ENCODE results near the gene ASTE1.
"Not testable (repeated sequence)": the region's sequence is repeated elsewhere in the genome, so short reads cannot be mapped to it uniquely, and the experiment has no call there.

Gene ASTE1

DNA sequence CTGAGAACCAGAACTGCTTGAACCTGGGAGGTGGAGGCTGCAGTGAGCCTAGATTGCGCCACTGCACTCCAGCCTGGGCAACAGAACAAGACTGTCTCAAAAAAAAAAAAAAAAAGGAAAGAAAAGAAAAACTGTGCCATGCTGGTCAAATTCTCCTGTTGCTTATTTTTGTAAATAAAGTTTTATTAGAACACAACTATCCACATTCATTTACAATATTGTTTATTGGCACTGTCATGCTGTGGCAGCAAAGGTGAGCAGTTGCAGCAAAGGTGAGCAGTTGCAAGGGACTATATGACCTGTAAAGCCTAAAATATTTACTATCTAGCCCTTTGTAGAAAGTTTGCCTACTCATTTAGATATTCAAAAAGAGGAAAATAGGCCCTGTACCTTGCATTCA, 18.3 kb downstream of the ASTE1 start:
- no peak for DNase-seq

- no peak for DNase-seq
Measured at GRCh38 chr3:131007782-131008181, 18.8 kb downstream of the ASTE1 start.

- DNase-seq: no peak
Measured at GRCh38 chr3:131007256-131007655, 19.4 kb downstream of the ASTE1 start.

DNA sequence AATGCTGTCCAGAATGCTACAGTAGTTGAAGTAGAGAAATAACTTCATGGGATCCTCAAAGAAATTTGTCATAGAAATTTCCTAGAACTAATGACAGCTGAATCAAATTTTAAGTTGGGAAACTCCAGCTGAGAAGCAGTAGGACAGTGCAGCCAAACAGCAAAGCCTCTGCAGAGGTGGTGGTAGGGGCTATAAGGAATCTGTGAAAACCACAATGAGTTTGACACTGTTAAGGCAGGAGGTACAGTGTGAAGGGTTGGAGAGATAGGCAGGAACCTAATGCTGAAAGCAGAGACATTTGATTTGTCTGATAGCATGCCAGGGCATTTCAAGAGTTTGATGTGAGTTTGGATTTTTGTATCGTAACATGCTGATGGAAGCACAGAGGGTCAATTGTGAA, 22.0 kb downstream of the ASTE1 start:
- no peak for DNase-seq

- DNase-seq: no peak
Measured at GRCh38 chr3:131001071-131001470, 25.6 kb downstream of the ASTE1 start.

DNA sequence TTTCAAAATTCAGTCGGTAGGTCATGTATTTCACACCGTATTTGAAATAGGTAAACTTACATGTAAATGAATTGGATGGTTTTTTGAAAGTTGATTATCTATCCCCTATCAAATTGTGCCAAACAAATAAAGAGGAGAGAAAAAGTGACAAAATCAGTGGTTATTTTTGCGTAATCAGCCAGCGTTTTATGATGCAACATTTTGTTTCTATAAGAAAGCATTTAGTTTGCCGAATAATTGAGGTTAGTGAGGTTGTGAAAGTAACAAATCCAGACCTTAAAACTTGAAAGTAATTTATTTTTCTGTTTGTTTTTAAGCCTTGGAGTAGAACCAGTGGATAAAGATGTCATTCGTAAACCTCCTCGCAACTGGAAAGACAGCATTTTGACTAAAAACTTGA, 29.3 kb downstream of the ASTE1 start:
- no peak for DNase-seq

GRCh38 chr3:130992344-130992743, 34.3 kb downstream of the ASTE1 start:
- no peak for DNase-seq

DNA sequence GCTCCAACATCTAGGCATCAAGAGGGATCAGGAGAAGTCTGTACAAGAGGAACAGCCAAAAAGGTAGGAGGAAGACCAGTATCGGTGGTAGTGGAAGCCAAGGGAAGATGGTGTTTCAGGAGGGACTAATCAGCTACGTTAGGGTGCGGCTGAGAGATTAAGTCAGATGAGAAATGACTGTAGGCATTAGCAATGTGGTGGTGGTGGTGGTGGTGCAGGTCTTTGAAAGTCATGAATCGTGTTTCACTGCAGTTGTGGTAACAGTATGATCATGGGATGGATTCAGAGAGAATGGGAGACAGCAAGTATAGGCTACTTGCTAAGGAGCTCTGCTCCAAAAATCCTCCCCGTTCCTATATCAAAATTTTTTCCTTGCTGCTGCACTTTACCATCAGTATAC, 35.5 kb downstream of the ASTE1 start:
- DNase-seq: no peak

- no peak for DNase-seq
Measured at GRCh38 chr3:130990282-130990681, 36.3 kb downstream of the ASTE1 start.

GRCh38 chr3:130981469-130981868, 45.2 kb downstream of the ASTE1 start:
- no peak for DNase-seq

DNA sequence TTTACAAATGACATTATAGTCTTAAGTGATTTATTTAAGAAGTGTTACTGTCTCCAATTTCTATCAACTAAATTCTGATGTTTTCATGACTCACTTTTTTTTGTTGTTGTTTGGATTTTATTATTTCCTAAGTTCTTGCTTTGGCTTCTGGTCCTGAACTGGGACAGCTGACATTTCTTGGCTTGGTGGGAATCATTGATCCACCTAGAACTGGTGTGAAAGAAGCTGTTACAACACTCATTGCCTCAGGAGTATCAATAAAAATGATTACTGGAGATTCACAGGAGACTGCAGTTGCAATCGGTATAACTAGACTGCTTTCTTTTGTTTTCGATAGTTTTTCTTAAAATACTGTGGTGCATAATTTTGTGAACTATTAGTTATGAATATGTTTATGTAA, 47.5 kb downstream of the ASTE1 start:
- no peak for DNase-seq

GRCh38 chr3:130976706-130977105, 49.9 kb downstream of the ASTE1 start:
- no peak for DNase-seq

- no peak for DNase-seq
Measured at GRCh38 chr3:130975251-130975650, 51.4 kb downstream of the ASTE1 start.

DNA sequence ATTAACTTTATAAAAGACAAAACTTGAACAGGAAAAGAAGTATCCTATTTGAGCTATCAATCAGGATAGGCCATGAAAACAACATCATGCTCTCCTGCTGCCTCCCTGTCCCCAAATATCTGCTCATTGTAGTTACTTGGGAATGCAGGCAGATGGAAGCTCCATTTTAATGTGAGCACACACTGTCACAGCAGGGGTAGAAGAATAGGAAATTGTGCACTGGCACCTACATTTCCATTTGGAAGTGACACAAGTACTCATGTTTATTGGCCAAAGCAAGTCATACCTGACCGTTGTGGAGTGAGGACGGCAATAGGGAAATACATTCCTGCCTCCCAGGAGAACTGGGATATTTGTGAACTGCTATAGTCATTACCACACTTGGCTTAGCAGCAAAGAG, 52.4 kb downstream of the ASTE1 start:
- no peak for DNase-seq

DNA sequence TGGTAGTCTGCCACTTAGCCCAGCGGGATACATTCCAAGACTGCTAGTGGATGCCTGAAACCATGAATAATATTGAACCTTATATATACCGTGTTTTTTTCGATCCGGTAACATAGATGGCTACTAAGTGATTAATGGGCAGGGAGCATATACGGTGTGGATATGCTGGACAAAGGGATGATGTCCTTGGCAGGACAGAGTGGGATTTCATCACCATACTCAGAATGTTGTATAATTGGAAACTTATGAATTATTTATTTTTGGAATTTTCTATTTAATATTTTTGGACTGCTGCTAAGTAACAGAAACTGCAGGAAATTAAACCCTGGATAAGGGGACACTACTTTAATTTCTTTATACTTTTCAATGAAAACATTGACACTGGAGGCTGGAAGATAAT, 53.2 kb downstream of the ASTE1 start:
- DNase-seq: no peak

DNA sequence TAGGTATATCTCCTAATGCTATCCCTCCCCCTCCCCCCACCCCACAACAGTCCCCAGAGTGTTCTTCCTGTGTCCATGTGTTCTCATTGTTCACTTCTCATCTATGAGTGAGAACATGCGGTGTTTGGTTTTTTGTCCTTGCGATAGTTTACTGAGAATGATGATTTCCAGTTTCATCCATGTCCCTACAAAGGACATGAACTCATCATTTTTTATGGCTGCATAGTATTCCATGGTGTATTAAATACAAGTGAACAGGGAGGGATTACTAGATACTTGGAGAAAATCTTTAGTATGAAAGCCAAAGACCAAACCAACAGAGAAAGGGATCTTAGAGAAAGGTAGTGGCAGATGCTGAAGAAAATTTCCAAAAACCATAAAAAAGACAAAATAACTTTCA, 54.0 kb downstream of the ASTE1 start:
- not testable (repeated sequence) for DNase-seq

- DNase-seq: no peak
Measured at GRCh38 chr3:130971208-130971607, 55.4 kb downstream of the ASTE1 start.

DNA sequence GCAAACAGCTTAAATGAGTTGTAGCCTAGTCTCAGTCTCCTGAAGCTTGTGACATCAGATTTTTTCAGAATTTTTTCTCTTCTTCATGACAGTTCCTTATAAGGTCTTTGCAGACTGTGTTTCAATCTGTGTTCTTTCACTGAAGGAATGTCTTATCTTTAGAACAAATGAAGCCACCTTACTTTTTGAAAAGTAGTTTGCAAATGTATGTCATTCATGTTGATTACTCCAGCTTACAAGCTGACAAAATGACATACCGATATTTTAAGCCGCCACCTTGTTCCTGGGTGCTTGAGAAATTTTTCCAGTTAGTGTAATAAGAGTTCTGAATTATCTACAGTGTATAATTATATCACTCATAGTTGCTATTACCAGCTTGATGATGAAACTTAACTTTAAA, 57.0 kb downstream of the ASTE1 start:
- no peak for DNase-seq

DNA sequence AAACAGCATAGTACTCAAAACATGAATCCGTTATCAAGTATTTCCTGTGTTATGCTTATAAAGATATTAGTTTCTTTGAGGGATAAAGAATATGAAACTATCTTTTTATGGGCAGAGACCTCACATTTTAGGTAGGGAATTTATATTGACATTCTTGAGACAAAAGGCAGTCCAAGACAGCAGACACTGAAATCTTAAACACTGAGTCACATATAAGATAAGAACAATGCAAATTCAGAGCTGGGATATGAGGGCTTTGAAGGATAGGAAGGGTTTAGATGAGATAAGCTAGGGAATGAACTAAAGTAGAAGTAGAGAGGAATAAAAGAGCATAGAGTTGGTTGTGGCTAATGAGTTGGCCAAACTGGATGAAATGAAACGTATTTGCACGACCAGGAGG, 58.4 kb downstream of the ASTE1 start:
- no peak for DNase-seq

GRCh38 chr3:130967281-130967680, 59.3 kb downstream of the ASTE1 start:
- no peak for DNase-seq

DNA sequence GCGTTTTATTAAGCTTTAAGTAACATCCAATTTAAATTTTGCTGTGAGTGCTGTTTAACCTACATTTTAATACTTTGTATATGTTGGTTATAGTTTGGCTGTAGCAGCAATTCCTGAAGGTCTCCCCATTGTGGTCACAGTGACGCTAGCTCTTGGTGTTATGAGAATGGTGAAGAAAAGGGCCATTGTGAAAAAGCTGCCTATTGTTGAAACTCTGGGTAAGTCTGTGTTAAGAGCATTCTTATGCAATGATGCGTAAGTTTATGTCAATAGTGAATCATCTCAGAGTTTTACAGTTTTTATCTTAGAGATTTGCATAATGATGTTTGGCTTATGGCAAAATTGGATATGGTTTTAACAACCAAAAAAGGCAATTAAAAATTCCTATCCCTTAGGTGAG, 62.7 kb downstream of the ASTE1 start:
- DNase-seq: peak; percentile 1 to 16

Data from hippocampal formation (tissue), 2 donors.